HG03045 (cell line): ENCODE measurements around the gene TMEM204.
"Not testable (repeated sequence)": the region's sequence is repeated elsewhere in the genome, so short reads cannot be mapped to it uniquely, and the experiment has no call there.

ENCODE experiments used
- ATAC-seq: cut with Tn5 transposase; IDR thresholded peaks from one replicate; pipeline ENCODE4 v1.9.1; 2021; ENCODE audit warnings: mild to moderate bottlenecking, moderate library complexity; ENCODE audit not compliant: unreplicated experiment

Gene TMEM204

GRCh38 chr16:1581804-1582203 lies 48.3 kb downstream of the TMEM204 start:
- ATAC-seq = no peak

DNA sequence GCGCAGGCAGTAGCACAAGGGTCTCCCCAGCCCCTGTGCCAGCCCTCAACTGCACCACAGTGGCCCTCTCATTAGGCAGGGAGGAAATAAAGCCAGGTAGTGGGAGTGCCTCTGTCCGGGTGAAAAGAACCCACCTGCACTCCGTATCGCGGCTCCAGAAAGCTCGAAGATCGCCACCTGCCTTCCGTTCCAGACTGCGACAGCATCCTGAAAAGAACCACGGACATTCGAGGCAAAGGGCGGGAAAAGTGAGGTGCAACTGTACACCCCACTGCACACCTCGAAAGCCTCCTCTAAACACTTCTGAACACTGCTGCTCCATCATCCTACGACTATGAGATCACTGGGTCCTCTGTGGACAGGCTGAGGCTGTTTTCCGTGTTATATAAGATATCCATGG lies 49.7 kb downstream of the TMEM204 start:
- no peak for ATAC-seq

DNA sequence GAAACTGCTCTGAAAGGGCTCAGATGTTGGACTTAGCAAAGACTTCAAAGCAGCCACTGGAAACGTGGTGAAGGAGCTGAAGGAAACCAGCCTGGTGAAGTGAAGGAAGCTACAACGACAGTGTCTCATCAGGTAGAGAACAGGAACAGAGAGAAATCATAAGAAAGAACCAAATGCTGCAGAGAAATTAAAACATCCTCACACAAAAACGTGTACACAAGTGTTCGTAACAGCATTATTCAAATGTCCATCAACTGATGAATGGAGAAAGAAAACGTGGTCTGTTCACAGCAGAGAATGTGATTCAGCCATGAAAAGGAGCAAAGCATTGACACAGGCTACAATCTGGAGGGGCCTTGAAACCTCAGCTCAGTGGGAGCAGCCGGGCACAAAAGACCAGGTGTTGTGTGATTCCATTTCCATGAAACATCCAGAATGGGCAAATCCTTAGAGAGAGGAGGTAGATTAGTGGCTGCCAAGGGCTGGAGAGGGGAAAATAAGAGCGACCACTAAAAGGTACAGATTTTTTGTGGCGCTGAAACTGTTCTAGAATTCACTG lies 51.5 kb downstream of the TMEM204 start:
- no peak for ATAC-seq

DNA sequence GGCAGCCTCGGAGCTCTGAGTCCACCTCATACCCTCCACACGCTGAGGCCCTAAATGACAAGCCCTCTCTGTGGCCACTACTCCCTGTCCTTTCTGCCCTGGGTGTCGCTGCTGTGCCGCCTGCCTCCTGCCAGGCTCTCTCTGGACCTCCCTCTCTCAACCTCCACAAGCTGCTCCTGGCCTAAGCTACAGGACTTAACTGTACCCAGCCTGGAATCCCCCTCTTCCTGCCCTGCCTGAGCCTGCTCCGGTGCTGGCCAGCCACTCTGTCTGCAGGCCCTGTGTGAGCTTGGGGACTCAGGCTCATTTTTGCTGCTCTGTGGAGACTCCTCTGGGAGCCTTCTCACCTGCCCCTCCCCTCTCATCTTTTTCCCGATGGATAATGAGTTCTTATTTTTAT lies 56.9 kb downstream of the TMEM204 start:
- ATAC-seq = no peak

- no peak for ATAC-seq
Observed at GRCh38 chr16:1590930-1591705, 57.7 kb downstream of the TMEM204 start.

GRCh38 chr16:1592446-1592845 lies 59.0 kb downstream of the TMEM204 start:
- no peak for ATAC-seq

GRCh38 chr16:1595511-1595910 lies 62.0 kb downstream of the TMEM204 start:
- not testable (repeated sequence) for ATAC-seq

DNA sequence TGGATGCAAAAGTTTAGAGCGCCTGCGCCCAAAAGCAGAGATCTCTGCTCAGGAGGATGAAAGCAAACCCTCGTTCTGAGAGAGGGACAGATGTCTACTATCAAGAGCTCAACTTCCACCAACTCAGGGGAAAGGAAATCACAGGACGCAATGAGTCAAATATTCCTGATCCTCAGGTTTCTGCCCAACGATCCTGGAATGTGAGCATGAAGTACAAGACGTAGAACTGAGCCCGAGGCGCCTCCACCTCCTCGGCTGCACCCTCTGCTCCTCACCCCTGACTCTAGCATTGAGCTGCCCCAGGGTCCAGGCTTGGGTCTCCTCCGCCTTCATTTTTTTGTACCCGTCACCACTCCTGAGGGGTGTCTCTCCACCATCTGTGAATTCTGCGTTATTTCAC lies 63.0 kb downstream of the TMEM204 start:
- no peak for ATAC-seq

- no peak for ATAC-seq
Observed at GRCh38 chr16:1597154-1597553, 63.7 kb downstream of the TMEM204 start.

GRCh38 chr16:1601031-1601430 lies 67.6 kb downstream of the TMEM204 start:
- no peak for ATAC-seq

DNA sequence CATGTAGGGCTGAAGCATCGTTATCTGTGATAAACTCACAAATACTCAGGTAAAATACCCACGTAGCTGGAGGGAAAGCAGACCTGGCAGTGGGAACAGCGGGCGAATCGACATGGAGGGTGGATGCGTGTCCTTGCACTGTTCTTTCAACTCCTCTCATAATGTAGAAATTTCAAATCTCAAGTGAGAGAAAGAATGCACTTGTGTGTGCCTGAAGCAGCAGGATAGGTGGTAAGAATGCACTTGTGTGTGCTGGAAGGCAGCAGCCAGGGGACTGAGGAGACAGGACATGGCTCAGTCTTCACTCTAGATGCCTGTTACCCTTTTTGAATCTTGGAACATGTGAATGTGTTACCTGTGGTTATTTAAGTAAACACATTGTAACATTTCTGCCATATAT lies 68.0 kb downstream of the TMEM204 start:
- no peak for ATAC-seq

- ATAC-seq = no peak
Observed at GRCh38 chr16:1602285-1602684, 68.8 kb downstream of the TMEM204 start.
